Muscle of arm (tissue), 12 donors: ENCODE data around the gene ITPA. TPM values are rescaled to one million over a fixed set of nuclear protein-coding genes. Genes with fewer than 3 reads are reported as not detected.

Experiments
- polyA plus RNA-seq, 12 donors: library from polyadenylated mRNA; unstranded; fragments of 120-200 nt; gene quantifications; one replicate each; pipeline ENCODE4 v1.2.1, GENCODE V29; 2013; ENCODE audit not compliant: insufficient read length in 12 of 12

The ITPA gene
- polyA plus RNA-seq, 12 donors, result 29.2 to 45.7 (median 37.5) TPM; not detected in 1

Other genes starting within 250 kb of the ITPA start
- gene GNRH2, start 165.9 kb upstream of the ITPA start, polyA plus RNA-seq, result 1 to 10 TPM in 1 of 12 donors, under 1 TPM in 4, not detected in 7; 0.20 to 1.1 (median 0.35) TPM
- 10 to 100 TPM in 11 of 12 donors, not detected in 1; 23.0 to 38.0 (median 28.4) TPM for gene MRPS26, start 163.4 kb upstream of the ITPA start, polyA plus RNA-seq
- 1 to 10 TPM in 1 of 12 donors, under 1 TPM in 7, not detected in 4; 0.25 to 1.0 (median 0.44) TPM for gene OXT, start 137.9 kb upstream of the ITPA start, polyA plus RNA-seq
- under 1 TPM in 1 of 12 donors, not detected in 11; 0.24 TPM for gene AVP, start 124.8 kb upstream of the ITPA start, polyA plus RNA-seq
- 10 to 100 TPM in 8 of 12 donors, 1 to 10 TPM in 3, not detected in 1; 7.2 to 12.8 (median 11.3) TPM for gene FASTKD5, start 49.6 kb upstream of the ITPA start, polyA plus RNA-seq
- gene UBOX5, start 49.6 kb upstream of the ITPA start, polyA plus RNA-seq, result 10 to 100 TPM in 1 of 12 donors, 1 to 10 TPM in 10, not detected in 1; 6.2 to 12.3 (median 7.3) TPM
- gene LZTS3, start 35.9 kb upstream of the ITPA start, polyA plus RNA-seq, result 1 to 10 TPM in 11 of 12 donors, not detected in 1; 2.5 to 7.2 (median 3.0) TPM
- 10 to 100 TPM in 11 of 12 donors, not detected in 1; 20.3 to 39.3 (median 26.8) TPM for gene DDRGK1, start 4.8 kb upstream of the ITPA start, polyA plus RNA-seq
- 1 to 10 TPM in 5 of 12 donors, under 1 TPM in 5, not detected in 2; 0.53 to 1.9 (median 0.95) TPM for gene SLC4A11, start 29.7 kb downstream of the ITPA start, polyA plus RNA-seq
- gene DNAAF9, start 198.2 kb downstream of the ITPA start, polyA plus RNA-seq, result 10 to 100 TPM in 11 of 12 donors, not detected in 1; 12.6 to 20.6 (median 15.4) TPM